IMR-90 (cell line): ENCODE measurements around the gene ACSL3. TPM values are rescaled to one million over a fixed set of nuclear protein-coding genes. Genes with fewer than 3 reads are reported as not detected.

Source experiments
- ATAC-seq: fragments of 200-7000 bp; cut with Tn5 transposase; 2 replicates; pipeline ENCODE4 v1.9.1; 2020; ENCODE audit warnings: low read depth, mild to moderate bottlenecking, moderate library complexity
- BruUV-seq: library from RNA; stranded (reverse); fragments of 400-500 nt; replicated peaks from 2 replicates; lab custom pipeline; 2021; lab: Mats Ljungman, UMichigan
- CTCF ChIA-PET: fragments of 300-600 bp; formaldehyde crosslinking; extraction: SDS; loops from one replicate; lab custom pipeline; 2021; ENCODE audit warnings: antibody characterized with exemption; lab: Yijun Ruan, JAX
- POLR2A ChIA-PET: fragments of 300-600 bp; sonication (Branson Sonifier 250); formaldehyde crosslinking; loops from one replicate; lab custom pipeline; 2022; ENCODE audit warnings: antibody characterized with exemption; ENCODE audit not compliant: unreplicated experiment; lab: Charles Lee
- DNase-seq: peaks from one replicate; pipeline ENCODE4 v3.0.0; 2013
- H2AFZ ChIP-seq: replicated peaks from 2 replicates; pipeline ENCODE3; 2013; ENCODE audit warnings: low read length, mild to moderate bottlenecking; ENCODE audit not compliant: poor library complexity
- H2AK5ac ChIP-seq: 2 replicates; pipeline ENCODE4 v1.6.1; 2013; ENCODE audit warnings: low read depth, low read length, inconsistent platforms
- H2AK9ac ChIP-seq: replicated peaks from 2 replicates; pipeline ENCODE3; 2013; ENCODE audit warnings: mild to moderate bottlenecking, low read depth, low read length, moderate library complexity; ENCODE audit not compliant: poor library complexity
- H2BK120ac ChIP-seq: 2 replicates; pipeline ENCODE4 v1.6.1; 2013; ENCODE audit warnings: low read depth, low read length, inconsistent platforms
- H2BK15ac ChIP-seq: 3 replicates; pipeline ENCODE4 v1.6.1; 2013; ENCODE audit warnings: low read depth, low read length, inconsistent platforms
- H2BK20ac ChIP-seq: 2 replicates; pipeline ENCODE4 v1.6.1; 2013; ENCODE audit warnings: low read depth, mild to moderate bottlenecking, inconsistent platforms, low read length, moderate library complexity
- H2BK5ac ChIP-seq: 2 replicates; pipeline ENCODE4 v1.6.1; 2013; ENCODE audit warnings: mild to moderate bottlenecking, low read depth, low read length, inconsistent platforms; ENCODE audit not compliant: poor library complexity, severe bottlenecking
- H3K14ac ChIP-seq: replicated peaks from 2 replicates; pipeline ENCODE4 v1.6.1; 2013; ENCODE audit warnings: low read depth, low read length, inconsistent platforms
- H3K18ac ChIP-seq: 2 replicates; pipeline ENCODE4 v1.6.1; 2013; ENCODE audit warnings: low read depth, low read length, control low read depth
- H3K23ac ChIP-seq: 2 replicates; pipeline ENCODE4 v1.6.1; 2013; ENCODE audit warnings: low read depth, low read length, inconsistent platforms
- H3K27ac ChIP-seq: 2 replicates; pipeline ENCODE4 v1.5.1; 2013; ENCODE audit warnings: mild to moderate bottlenecking, control low read depth, low read length; ENCODE audit not compliant: insufficient read depth
- H3K27me3 ChIP-seq: 2 replicates; pipeline ENCODE4 v1.6.1; 2013; ENCODE audit warnings: low read length; ENCODE audit not compliant: control insufficient read depth, insufficient read depth
- H3K36me3 ChIP-seq: 2 replicates; pipeline ENCODE4 v1.6.1; 2013; ENCODE audit warnings: low read length, mixed read lengths; ENCODE audit not compliant: control insufficient read depth, insufficient read depth
- H3K4ac ChIP-seq: 2 replicates; pipeline ENCODE4 v1.6.1; 2013; ENCODE audit warnings: low read depth, low read length, inconsistent platforms
- H3K4me1 ChIP-seq: 2 replicates; pipeline ENCODE4 v1.6.1; 2013; ENCODE audit warnings: low read length, mixed read lengths; ENCODE audit not compliant: control insufficient read depth, insufficient read depth
- H3K4me2 ChIP-seq: 2 replicates; pipeline ENCODE4 v1.6.1; 2013; ENCODE audit warnings: low read depth, mild to moderate bottlenecking, control low read depth, low read length, moderate library complexity
- H3K4me3 ChIP-seq: 2 replicates; pipeline ENCODE4 v1.5.1; 2013; ENCODE audit warnings: low read depth, mild to moderate bottlenecking, control low read depth, low read length, moderate library complexity; ENCODE audit not compliant: insufficient read depth
- H3K56ac ChIP-seq: 2 replicates; pipeline ENCODE4 v1.6.1; 2013; ENCODE audit warnings: low read length, inconsistent platforms; ENCODE audit not compliant: insufficient read depth; ENCODE audit errors: extremely low read depth
- H3K79me1 ChIP-seq, 2 experiments: 2 replicates each; pipeline ENCODE4 v1.6.1; 2013; ENCODE audit warnings: low read length in 2 of 2, inconsistent platforms in 1 of 2, low read depth in 1 of 2
- H3K9ac ChIP-seq: 2 replicates; pipeline ENCODE4 v1.6.1; 2013; ENCODE audit warnings: low read depth, low read length, control low read depth
- H3K9me1 ChIP-seq: 2 replicates; pipeline ENCODE4 v1.6.1; 2013; ENCODE audit warnings: low read length, inconsistent platforms; ENCODE audit not compliant: insufficient read depth
- H3K9me3 ChIP-seq: 2 replicates; pipeline ENCODE4 v1.6.1; 2013; ENCODE audit warnings: low read length; ENCODE audit not compliant: control insufficient read depth, insufficient read depth
- H4K20me1 ChIP-seq: 2 replicates; pipeline ENCODE4 v1.6.1; 2013; ENCODE audit warnings: low read length, inconsistent platforms; ENCODE audit not compliant: insufficient read depth
- H4K5ac ChIP-seq: 2 replicates; pipeline ENCODE4 v1.6.1; 2013; ENCODE audit warnings: mild to moderate bottlenecking, low read depth, low read length, control low read depth
- H4K8ac ChIP-seq, 2 experiments: 2 replicates each; pipeline ENCODE4 v1.6.1; 2013; ENCODE audit warnings: low read depth in 2 of 2, low read length in 2 of 2, control low read depth in 1 of 2, inconsistent platforms in 1 of 2
- H4K91ac ChIP-seq: 2 replicates; pipeline ENCODE4 v1.6.1; 2013; ENCODE audit warnings: low read depth, low read length, inconsistent platforms; ENCODE audit not compliant: insufficient read depth
- BHLHE40 ChIP-seq: fragments of 150-350 bp; IDR thresholded peaks from 2 replicates; pipeline ENCODE4 v1.6.1; 2016; ENCODE audit warnings: mild to moderate bottlenecking, low read depth, low read length
- CEBPB ChIP-seq: IDR thresholded peaks from 2 replicates; pipeline ENCODE4 v1.6.1; 2012; ENCODE audit warnings: low read depth, low read length, improper control_type of control experiment
- WGBS, 2 experiments: methylation state at CpG; one replicate each; pipeline versions ENCODE4 v1.1.5 to v1.1.7; 2013; ENCODE audit warnings: missing lambda C conversion rate in 2 of 2; ENCODE audit not compliant: insufficient read length in 1 of 2; ENCODE audit errors: extremely low coverage in 2 of 2; 5-methylcytosine and 5-hydroxymethylcytosine counted together
- dilution Hi-C: fragments of 300-500 bp; cut with HindIII; formaldehyde crosslinking; loops from one replicate; pipeline ENCODE4 v1.14.3; 2018; ENCODE audit warnings: low sequenced_read_pairs; ENCODE audit not compliant: unreplicated experiment
- in situ Hi-C: fragments of 300-500 bp; cut with MboI; formaldehyde crosslinking; loops from 3 replicates; pipeline ENCODE4 v1.14.3; 2019; ENCODE audit warnings: low sequenced_read_pairs, inconsistent platforms, mixed read lengths
- intact Hi-C: fragments of 100-400 bp; cut with micrococcal nuclease; formaldehyde crosslinking; loops from 2 replicates; pipeline ENCODE4 v1.10.0; 2022
- polyA plus RNA-seq, 3 experiments: library from polyadenylated mRNA; depleted of rRNA; stranded (reverse); fragments of >200 nt; gene quantifications; 2 replicates each; pipeline ENCODE4 v1.2.3, GENCODE V29; 2012; ENCODE audit warnings: low replicate concordance in 1 of 3
- total RNA-seq: library from RNA; depleted of rRNA; stranded (reverse); fragments of >200 nt; gene quantifications from 2 replicates; pipeline ENCODE4 v1.2.3, GENCODE V29; 2012

The ACSL3 gene
- total and polyA plus RNA-seq, 2 of the 4 experiments (the other 2 are of a cell fraction): 31.0 to 84.2 TPM

- peaks cover 5% of the 10 kb centered on the region for H3K36me3 ChIP-seq
- no peak overlapping the region for H3K14ac ChIP-seq
- no peak overlapping the region for H2BK5ac ChIP-seq
- no peak overlapping the region for H3K27ac ChIP-seq
- DNase-seq (peak; percentile 64), ATAC-seq (peak; percentile 79)
- no peak overlapping the region for H2BK20ac ChIP-seq
- H3K9me3 ChIP-seq: no peaks in the 10 kb centered on the region
- H2BK15ac ChIP-seq: no peak overlapping the region
- ChIA-PET CTCF (no interaction called here), POLR2A (no interaction called here)
- dilution Hi-C loops (no loop called here), intact Hi-C loops (no loop called here), in situ Hi-C loops (no loop called here)
- H3K56ac ChIP-seq: no peak overlapping the region
- peaks cover 44% of the 10 kb centered on the region; the same call in 1 of the 2 replicates for H4K20me1 ChIP-seq
- TF ChIP-seq CEBPB (peak; percentile 51; the same call in 1 of the 2 replicates), BHLHE40 (no peak)
- H2AK9ac ChIP-seq: no peak overlapping the region
- no peak overlapping the region for H2AK5ac ChIP-seq
- no CpG with 5 or more reads among the region's 2 CpGs for WGBS, 2 experiments
- no peak overlapping the region for H2BK120ac ChIP-seq
- H3K4ac ChIP-seq: no peak overlapping the region
- no peak overlapping the region; the same call in 1 of the 2 replicates for H3K9ac ChIP-seq
- H2AFZ ChIP-seq: no peak overlapping the region
- H4K8ac ChIP-seq: no peak overlapping the region
- no peak overlapping the region for H3K23ac ChIP-seq
- no peak overlapping the region for H3K4me3 ChIP-seq
- no peak overlapping the region for H4K5ac ChIP-seq
- peak overlapping the region; percentile 55; the same call in 1 of the 2 replicates for H3K4me2 ChIP-seq
- no peaks in the 10 kb centered on the region for H3K27me3 ChIP-seq
- H4K91ac ChIP-seq: no peak overlapping the region
- peaks cover 7% of the 10 kb centered on the region; the same call in 1 of the 2 replicates for H3K4me1 ChIP-seq
- H3K18ac ChIP-seq: no peak overlapping the region; the same call in 1 of the 2 replicates
- peaks cover 20 to 52% of the 10 kb centered on the region in 2 experiments for H3K79me1 ChIP-seq
- no peaks in the 10 kb centered on the region for H3K9me1 ChIP-seq
- no TSS peak for BruUV-seq
These were observed 31.5 kb downstream of the ACSL3 start for GRCh38 chr2:222892321-222892720.
